Measurements from ENCODE around the gene OR9K2.
"Not testable (repeated sequence)": the region's sequence is repeated elsewhere in the genome, so short reads cannot be mapped to it uniquely, and the experiment has no call there.

OR9K2 gene

GRCh38 chr12:55142669-55143565, 16.7 kb downstream of the OR9K2 start (continued):
- TF ChIP-seq, protein P1, sequence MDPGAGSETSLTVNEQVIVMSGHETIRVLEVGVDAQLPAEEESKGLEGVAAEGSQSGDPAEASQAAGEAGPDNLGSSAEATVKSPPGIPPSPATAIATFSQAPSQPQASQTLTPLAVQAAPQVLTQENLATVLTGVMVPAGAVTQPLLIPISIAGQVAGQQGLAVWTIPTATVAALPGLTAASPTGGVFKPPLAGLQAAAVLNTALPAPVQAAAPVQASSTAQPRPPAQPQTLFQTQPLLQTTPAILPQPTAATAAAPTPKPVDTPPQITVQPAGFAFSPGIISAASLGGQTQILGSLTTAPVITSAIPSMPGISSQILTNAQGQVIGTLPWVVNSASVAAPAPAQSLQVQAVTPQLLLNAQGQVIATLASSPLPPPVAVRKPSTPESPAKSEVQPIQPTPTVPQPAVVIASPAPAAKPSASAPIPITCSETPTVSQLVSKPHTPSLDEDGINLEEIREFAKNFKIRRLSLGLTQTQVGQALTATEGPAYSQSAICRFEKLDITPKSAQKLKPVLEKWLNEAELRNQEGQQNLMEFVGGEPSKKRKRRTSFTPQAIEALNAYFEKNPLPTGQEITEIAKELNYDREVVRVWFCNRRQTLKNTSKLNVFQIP (CRISPR knock-in tag; IDR thresholded peaks at IDR 0.05; ENCODE audit: borderline replicate concordance, low read depth), result no peak
- TF ChIP-seq ZNF70 (CRISPR knock-in tag; IDR thresholded peaks at IDR 0.05) (no peak), TOX (CRISPR knock-in tag; IDR thresholded peaks at IDR 0.05; ENCODE audit: borderline replicate concordance) (no peak), ZNF8 (CRISPR knock-in tag; IDR thresholded peaks at IDR 0.05) (no peak)

DNA sequence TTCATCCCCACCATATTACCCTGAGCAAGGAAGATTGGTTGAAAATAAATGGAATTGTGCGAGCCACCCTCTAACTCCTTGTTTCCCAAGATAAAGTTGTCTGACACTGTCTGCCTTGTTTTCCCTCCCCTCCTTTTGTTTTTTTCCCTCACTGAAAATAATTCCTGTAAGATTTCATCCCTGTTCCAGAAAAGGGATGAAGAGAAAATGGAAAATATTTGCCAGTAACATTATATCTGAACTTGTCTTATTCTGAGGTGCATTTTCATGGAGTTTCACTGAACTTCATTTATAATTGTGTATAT, 17.3 kb downstream of the OR9K2 start:
- ATAC-seq, result no peak
- TF ChIP-seq SNAI2 (CRISPR knock-in tag; IDR thresholded peaks at IDR 0.05) (no peak), ZNF565 (CRISPR knock-in tag; conservative IDR thresholded peaks at IDR 0.05; ENCODE audit: low read depth) (no peak), ZC3H10 (CRISPR knock-in tag; IDR thresholded peaks at IDR 0.05) (no peak), ZNF8 (CRISPR knock-in tag; IDR thresholded peaks at IDR 0.05) (no peak), OSR1 (CRISPR knock-in tag; IDR thresholded peaks at IDR 0.05) (no peak), ARNTL (CRISPR knock-in tag; IDR thresholded peaks at IDR 0.05; ENCODE audit: borderline replicate concordance, low read depth) (no peak), RARB (CRISPR knock-in tag; IDR thresholded peaks at IDR 0.05) (no peak)
- TF ChIP-seq, protein P1 (CRISPR knock-in tag; IDR thresholded peaks at IDR 0.05; ENCODE audit: borderline replicate concordance, low read depth), result no peak
- TF ChIP-seq, protein P2, sequence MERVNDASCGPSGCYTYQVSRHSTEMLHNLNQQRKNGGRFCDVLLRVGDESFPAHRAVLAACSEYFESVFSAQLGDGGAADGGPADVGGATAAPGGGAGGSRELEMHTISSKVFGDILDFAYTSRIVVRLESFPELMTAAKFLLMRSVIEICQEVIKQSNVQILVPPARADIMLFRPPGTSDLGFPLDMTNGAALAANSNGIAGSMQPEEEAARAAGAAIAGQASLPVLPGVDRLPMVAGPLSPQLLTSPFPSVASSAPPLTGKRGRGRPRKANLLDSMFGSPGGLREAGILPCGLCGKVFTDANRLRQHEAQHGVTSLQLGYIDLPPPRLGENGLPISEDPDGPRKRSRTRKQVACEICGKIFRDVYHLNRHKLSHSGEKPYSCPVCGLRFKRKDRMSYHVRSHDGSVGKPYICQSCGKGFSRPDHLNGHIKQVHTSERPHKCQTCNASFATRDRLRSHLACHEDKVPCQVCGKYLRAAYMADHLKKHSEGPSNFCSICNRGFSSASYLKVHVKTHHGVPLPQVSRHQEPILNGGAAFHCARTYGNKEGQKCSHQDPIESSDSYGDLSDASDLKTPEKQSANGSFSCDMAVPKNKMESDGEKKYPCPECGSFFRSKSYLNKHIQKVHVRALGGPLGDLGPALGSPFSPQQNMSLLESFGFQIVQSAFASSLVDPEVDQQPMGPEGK (CRISPR knock-in tag; IDR thresholded peaks at IDR 0.05; ENCODE audit: borderline replicate concordance), result no peak
- TF ChIP-seq, protein P3, sequence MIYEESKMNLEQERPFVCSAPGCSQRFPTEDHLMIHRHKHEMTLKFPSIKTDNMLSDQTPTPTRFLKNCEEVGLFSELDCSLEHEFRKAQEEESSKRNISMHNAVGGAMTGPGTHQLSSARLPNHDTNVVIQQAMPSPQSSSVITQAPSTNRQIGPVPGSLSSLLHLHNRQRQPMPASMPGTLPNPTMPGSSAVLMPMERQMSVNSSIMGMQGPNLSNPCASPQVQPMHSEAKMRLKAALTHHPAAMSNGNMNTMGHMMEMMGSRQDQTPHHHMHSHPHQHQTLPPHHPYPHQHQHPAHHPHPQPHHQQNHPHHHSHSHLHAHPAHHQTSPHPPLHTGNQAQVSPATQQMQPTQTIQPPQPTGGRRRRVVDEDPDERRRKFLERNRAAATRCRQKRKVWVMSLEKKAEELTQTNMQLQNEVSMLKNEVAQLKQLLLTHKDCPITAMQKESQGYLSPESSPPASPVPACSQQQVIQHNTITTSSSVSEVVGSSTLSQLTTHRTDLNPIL (CRISPR knock-in tag; IDR thresholded peaks at IDR 0.05; ENCODE audit: low read depth), result no peak
- TF ChIP-seq, protein P4, sequence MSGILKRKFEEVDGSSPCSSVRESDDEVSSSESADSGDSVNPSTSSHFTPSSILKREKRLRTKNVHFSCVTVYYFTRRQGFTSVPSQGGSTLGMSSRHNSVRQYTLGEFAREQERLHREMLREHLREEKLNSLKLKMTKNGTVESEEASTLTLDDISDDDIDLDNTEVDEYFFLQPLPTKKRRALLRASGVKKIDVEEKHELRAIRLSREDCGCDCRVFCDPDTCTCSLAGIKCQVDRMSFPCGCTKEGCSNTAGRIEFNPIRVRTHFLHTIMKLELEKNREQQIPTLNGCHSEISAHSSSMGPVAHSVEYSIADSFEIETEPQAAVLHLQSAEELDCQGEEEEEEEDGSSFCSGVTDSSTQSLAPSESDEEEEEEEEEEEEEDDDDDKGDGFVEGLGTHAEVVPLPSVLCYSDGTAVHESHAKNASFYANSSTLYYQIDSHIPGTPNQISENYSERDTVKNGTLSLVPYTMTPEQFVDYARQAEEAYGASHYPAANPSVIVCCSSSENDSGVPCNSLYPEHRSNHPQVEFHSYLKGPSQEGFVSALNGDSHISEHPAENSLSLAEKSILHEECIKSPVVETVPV (CRISPR knock-in tag; IDR thresholded peaks at IDR 0.05), result no peak

GRCh38 chr12:55167010-55167640, 40.9 kb downstream of the OR9K2 start:
- ATAC-seq, result not testable (repeated sequence)

- TF ChIP-seq, protein P3 (CRISPR knock-in tag; IDR thresholded peaks at IDR 0.05; ENCODE audit: low read depth), result no peak
- TF ChIP-seq ZFP3 (CRISPR knock-in tag; IDR thresholded peaks at IDR 0.05) (no peak), ZNF565 (CRISPR knock-in tag; conservative IDR thresholded peaks at IDR 0.05; ENCODE audit: low read depth) (no peak), ZNF8 (CRISPR knock-in tag; IDR thresholded peaks at IDR 0.05) (no peak), ZNF70 (CRISPR knock-in tag; IDR thresholded peaks at IDR 0.05) (no peak), GLIS3 (CRISPR knock-in tag; IDR thresholded peaks at IDR 0.05) (no peak), ARNTL (CRISPR knock-in tag; IDR thresholded peaks at IDR 0.05; ENCODE audit: borderline replicate concordance, low read depth) (no peak), ZC3H10 (CRISPR knock-in tag; IDR thresholded peaks at IDR 0.05) (no peak), ZFP30 (CRISPR knock-in tag; IDR thresholded peaks at IDR 0.05) (no peak), PPARA (CRISPR knock-in tag; IDR thresholded peaks at IDR 0.05; ENCODE audit: borderline replicate concordance) (no peak), RARB (CRISPR knock-in tag; IDR thresholded peaks at IDR 0.05) (no peak), OSR1 (CRISPR knock-in tag; IDR thresholded peaks at IDR 0.05) (no peak), SNAI2 (CRISPR knock-in tag; IDR thresholded peaks at IDR 0.05) (no peak), ESRRG (CRISPR knock-in tag; IDR thresholded peaks at IDR 0.05) (no peak)
- TF ChIP-seq, protein P2 (CRISPR knock-in tag; IDR thresholded peaks at IDR 0.05; ENCODE audit: borderline replicate concordance), result no peak
- TF ChIP-seq, protein P1 (CRISPR knock-in tag; IDR thresholded peaks at IDR 0.05; ENCODE audit: borderline replicate concordance, low read depth), result no peak
- ATAC-seq, result no peak
Observed at GRCh38 chr12:55171445-55171844, 45.2 kb downstream of the OR9K2 start.

- not testable (repeated sequence) for ATAC-seq
Observed at GRCh38 chr12:55171846-55172245, 45.6 kb downstream of the OR9K2 start.

Measured in SK-N-SH treated with all-trans-retinoic acid at 6 μM for 48 hours (cell line).